K562 (cell line): ENCODE measurements around the gene C1orf198. TPM values are rescaled to one million over a fixed set of nuclear protein-coding genes. Genes with fewer than 3 reads are reported as not detected.

Source experiments
- ATAC-seq: fragments of 200-7000 bp; cut with Tn5 transposase; 3 replicates; pipeline ENCODE4 v1.9.1; 2020; ENCODE audit warnings: moderate library complexity
- BruUV-seq: library from RNA; stranded (reverse); fragments of 400-500 nt; replicated peaks from 2 replicates; lab custom pipeline; 2021; lab: Mats Ljungman, UMichigan
- CTCF ChIA-PET: fragments of 300-600 bp; formaldehyde crosslinking; extraction: SDS; loops from one replicate; lab custom pipeline; 2021; ENCODE audit warnings: low intra/inter-chr PET ratio; lab: Yijun Ruan, JAX
- POLR2A ChIA-PET: fragments of 300-600, 350-650 bp; sonication (Branson Sonifier 250); formaldehyde crosslinking; extraction: SDS; loops from one replicate; lab custom pipeline; 2021; ENCODE audit warnings: antibody characterized with exemption, inconsistent platforms; lab: Yijun Ruan, JAX
- DNase-seq, 4 experiments: peaks; one replicate each; pipeline versions ENCODE4 v3.0.0 to v3.0.0-alpha.2; 2011 to 2018; ENCODE audit warnings: low spot score in 3 of 4, mixed read lengths in 3 of 4; ENCODE audit errors: extremely low read depth in 1 of 4
- FAIRE-seq: peaks from 2 replicates; lab custom pipeline; 2011; peaks lifted over from hg19 to GRCh38; lab: Jason Lieb, UNC
- H2AFZ ChIP-seq: 2 replicates; pipeline ENCODE4 v1.6.0; 2011; ENCODE audit warnings: low read depth, low read length, control low read depth, inconsistent platforms
- H3K27ac ChIP-seq: fragments of 200-600 bp; 3 replicates; pipeline ENCODE4 v1.8.0; 2011; ENCODE audit warnings: low read depth, mild to moderate bottlenecking, control low read depth, inconsistent platforms, low read length, moderate library complexity, mixed read lengths; ENCODE audit errors: extremely low read depth
- H3K27me3 ChIP-seq, 2 experiments: fragments of 300-600 bp in 1 of 2; 2 replicates in 1 of 2; 3 replicates in 1 of 2; pipeline versions ENCODE4 v1.6.0 to v1.8.0; 2011; ENCODE audit warnings: inconsistent platforms in 2 of 2, low read length in 2 of 2, mild to moderate bottlenecking in 1 of 2, mixed read lengths in 1 of 2, moderate library complexity in 1 of 2; ENCODE audit not compliant: control insufficient read depth in 2 of 2, insufficient read depth in 2 of 2
- H3K36me3 ChIP-seq: fragments of 300-600 bp; 3 replicates; pipeline ENCODE4 v1.8.0; 2011; ENCODE audit warnings: mild to moderate bottlenecking, low read length, inconsistent platforms; ENCODE audit not compliant: control insufficient read depth, insufficient read depth
- H3K4me1 ChIP-seq, 2 experiments: fragments of 200-600 bp in 1 of 2; replicated peaks in 1 of 2; 2 replicates in 1 of 2; 3 replicates in 1 of 2; pipeline versions ENCODE4 v1.5.1 to v1.8.0; 2011; ENCODE audit warnings: inconsistent platforms in 2 of 2, low read length in 2 of 2, mild to moderate bottlenecking in 1 of 2, mixed read lengths in 1 of 2, moderate library complexity in 1 of 2; ENCODE audit not compliant: control insufficient read depth in 2 of 2, insufficient read depth in 2 of 2
- H3K4me2 ChIP-seq: 2 replicates; pipeline ENCODE4 v1.6.1; 2011; ENCODE audit warnings: low read length, control low read depth, inconsistent platforms, mixed read lengths; ENCODE audit not compliant: insufficient read depth
- H3K4me3 ChIP-seq: fragments of 200-600 bp; sonication (generic), shearing (Covaris generic); 2 replicates; pipeline ENCODE4 v1.5.1; 2016; ENCODE audit warnings: control low read depth, inconsistent platforms
- H3K79me2 ChIP-seq: fragments of 200-600 bp; 3 replicates; pipeline ENCODE4 v1.8.0; 2011; ENCODE audit warnings: low read length, inconsistent platforms; ENCODE audit not compliant: control insufficient read depth, insufficient read depth
- H3K9ac ChIP-seq, 2 experiments: 2 replicates each; pipeline versions ENCODE4 v1.6.0 to v1.6.1; 2011; ENCODE audit warnings: low read depth in 2 of 2, low read length in 2 of 2, control low read depth in 1 of 2, inconsistent platforms in 1 of 2, mild to moderate bottlenecking in 1 of 2, mixed read lengths in 1 of 2; ENCODE audit not compliant: insufficient read depth in 1 of 2
- H3K9me1 ChIP-seq: one replicate; pipeline ENCODE4 v1.6.0; 2011; ENCODE audit warnings: inconsistent platforms, mild to moderate bottlenecking, low read length, moderate library complexity; ENCODE audit not compliant: control insufficient read depth, insufficient read depth
- H3K9me3 ChIP-seq: replicated peaks from 2 replicates; pipeline ENCODE4 v1.5.1; 2011; ENCODE audit warnings: low read depth, low read length, inconsistent platforms; ENCODE audit not compliant: control insufficient read depth, insufficient read depth
- H4K20me1 ChIP-seq: replicated peaks from 2 replicates; pipeline ENCODE4 v1.6.1; 2011; ENCODE audit warnings: low read length, inconsistent platforms, mixed read lengths; ENCODE audit not compliant: control insufficient read depth, insufficient read depth
- HDAC3 ChIP-seq: fragments of 450-650 bp; IDR thresholded peaks from 2 replicates; pipeline ENCODE4 v1.6.1; 2018; ENCODE audit warnings: borderline replicate concordance, mild to moderate bottlenecking, moderate library complexity; ENCODE audit not compliant: partially characterized antibody
- MEIS2 ChIP-seq: fragments of 450-650 bp; IDR thresholded peaks from 2 replicates; pipeline ENCODE4 v1.6.1; 2014; ENCODE audit warnings: mild to moderate bottlenecking; ENCODE audit not compliant: partially characterized antibody
- OTX1 ChIP-seq: fragments of 450-650 bp; formaldehyde crosslinking; IDR thresholded peaks from 2 replicates; pipeline ENCODE4 v1.4.0; 2022; ENCODE audit warnings: mild to moderate bottlenecking
- ZNF165 ChIP-seq: fragments of 250-450 bp; sonication (Bioruptor Pico); IDR thresholded peaks from 2 replicates; pipeline ENCODE4 v1.4.0; 2020; ENCODE audit warnings: borderline replicate concordance
- ZNF444 ChIP-seq: fragments of 250-450 bp; sonication (Bioruptor Pico); IDR thresholded peaks from 2 replicates; pipeline ENCODE4 v1.4.0; 2020; ENCODE audit warnings: mild to moderate bottlenecking, moderate library complexity
- ZNF77 ChIP-seq: fragments of 250-450 bp; sonication (Bioruptor Pico); IDR thresholded peaks from 2 replicates; pipeline ENCODE4 v1.5.0; 2020
- WGBS: fragments of 100-300 bp; shearing (Covaris generic); methylation state at CpG from one replicate; pipeline ENCODE4 v1.1.6; 2016; ENCODE audit warnings: low coverage, mixed read lengths; ENCODE audit not compliant: insufficient coverage; ENCODE audit errors: missing lambda C conversion rate; 5-methylcytosine and 5-hydroxymethylcytosine counted together
- in situ Hi-C: fragments of 300-500 bp; cut with MboI; formaldehyde crosslinking; loops from 4 replicates; pipeline ENCODE4 v1.15.0; 2018; ENCODE audit warnings: inconsistent platforms, mixed read lengths
- intact Hi-C: fragments of 100-400 bp; cut with micrococcal nuclease; formaldehyde crosslinking; loops from 2 replicates; pipeline ENCODE4 v1.14.2; 2022
- polyA plus RNA-seq, 8 experiments: library from polyadenylated mRNA; depleted of rRNA in 4 of 8; stranded (reverse) in 5 of 8; unstranded in 3 of 8; fragments of >200 nt; fragmentation: Nextera tagmentation in 2 of 8; fragmentation: Illumina TruSeq in 1 of 8; extraction: Ambion mirVana in 2 of 8; extraction: Trizol in 1 of 8; gene quantifications; 2 replicates each; pipeline versions ENCODE4 v1.2.1 to v1.2.3, GENCODE V29; 2011 to 2014; ENCODE audit warnings: inconsistent platforms in 1 of 8, missing spikeins in 1 of 8
- total RNA-seq, 7 experiments: library from RNA; depleted of rRNA in 6 of 7; stranded (reverse); fragments of >200 nt in 6 of 7; fragmentation: Illumina TruSeq in 2 of 7; extraction: Trizol in 2 of 7; gene quantifications; 2 replicates each; pipeline versions ENCODE4 v1.2.1 to v1.2.3, GENCODE V29; 2011 to 2021; ENCODE audit warnings: low replicate concordance in 1 of 7
- TF ChIP-seq, protein P1 (sequence below): fragments of 250-450 bp; sonication (Bioruptor Pico); IDR thresholded peaks from 2 replicates; pipeline ENCODE4 v1.5.0; 2021; ENCODE audit warnings: mild to moderate bottlenecking, moderate library complexity
- TF ChIP-seq, protein P2 (sequence below), 2 experiments: fragments of 150-350 bp in 1 of 2; IDR thresholded peaks; 2 replicates each; pipeline ENCODE4 v1.6.1; 2012 to 2016; ENCODE audit warnings: low read depth in 2 of 2, low read length in 2 of 2, mild to moderate bottlenecking in 1 of 2, moderate library complexity in 1 of 2

The C1orf198 gene
- total and polyA plus RNA-seq, 9 of the 15 experiments (the other 6 are each of a cell fraction or from before 2014, with no cell fraction given): 2.0 to 15.1 (median 10.4) TPM

- no peak overlapping the region for H2AFZ ChIP-seq
- H3K4me3 ChIP-seq: no peak overlapping the region
Observed at GRCh38 chr1:230849451-230850224, 18.7 kb downstream of the C1orf198 start.

More at GRCh38 chr1:230849451-230850224, 18.7 kb downstream of the C1orf198 start:
- ChIA-PET CTCF (no interaction called here), POLR2A (interaction anchor here (0.5 kb wide), 2 partner anchors 10 to 168 kb away, joined by 3 read pairs; no protein-coding TSS in a partner anchor)
- no peak overlapping the region for H3K4me2 ChIP-seq
- H4K20me1 ChIP-seq: 0 out of 2 replicates have a peak, but pooled peaks cover 7% of the 10 kb centered on the region
- H3K9ac ChIP-seq: no peak overlapping the region
- peaks cover 0 to 5% of the 10 kb centered on the region in 2 experiments; a peak in 1 of 5 replicates for H3K27me3 ChIP-seq
- WGBS: 32% methylated on average over 14 of the region's 14 CpGs
- H3K36me3 ChIP-seq: no peaks in the 10 kb centered on the region
- FAIRE-seq (peak; percentile 23), ATAC-seq (no peak), DNase-seq (no peak)
- H3K79me2 ChIP-seq: no peaks in the 10 kb centered on the region
- BruUV-seq: no TSS peak
- in situ Hi-C loops (no loop called here), intact Hi-C loops (no loop called here)
- TF ChIP-seq ZNF165 (CRISPR knock-in tag) (no peak), ZNF77 (CRISPR knock-in tag) (no peak), MEIS2 (no peak), ZNF444 (CRISPR knock-in tag) (no peak), OTX1 (CRISPR knock-in tag) (no peak), HDAC3 (no peak)
- TF ChIP-seq, protein P1, sequence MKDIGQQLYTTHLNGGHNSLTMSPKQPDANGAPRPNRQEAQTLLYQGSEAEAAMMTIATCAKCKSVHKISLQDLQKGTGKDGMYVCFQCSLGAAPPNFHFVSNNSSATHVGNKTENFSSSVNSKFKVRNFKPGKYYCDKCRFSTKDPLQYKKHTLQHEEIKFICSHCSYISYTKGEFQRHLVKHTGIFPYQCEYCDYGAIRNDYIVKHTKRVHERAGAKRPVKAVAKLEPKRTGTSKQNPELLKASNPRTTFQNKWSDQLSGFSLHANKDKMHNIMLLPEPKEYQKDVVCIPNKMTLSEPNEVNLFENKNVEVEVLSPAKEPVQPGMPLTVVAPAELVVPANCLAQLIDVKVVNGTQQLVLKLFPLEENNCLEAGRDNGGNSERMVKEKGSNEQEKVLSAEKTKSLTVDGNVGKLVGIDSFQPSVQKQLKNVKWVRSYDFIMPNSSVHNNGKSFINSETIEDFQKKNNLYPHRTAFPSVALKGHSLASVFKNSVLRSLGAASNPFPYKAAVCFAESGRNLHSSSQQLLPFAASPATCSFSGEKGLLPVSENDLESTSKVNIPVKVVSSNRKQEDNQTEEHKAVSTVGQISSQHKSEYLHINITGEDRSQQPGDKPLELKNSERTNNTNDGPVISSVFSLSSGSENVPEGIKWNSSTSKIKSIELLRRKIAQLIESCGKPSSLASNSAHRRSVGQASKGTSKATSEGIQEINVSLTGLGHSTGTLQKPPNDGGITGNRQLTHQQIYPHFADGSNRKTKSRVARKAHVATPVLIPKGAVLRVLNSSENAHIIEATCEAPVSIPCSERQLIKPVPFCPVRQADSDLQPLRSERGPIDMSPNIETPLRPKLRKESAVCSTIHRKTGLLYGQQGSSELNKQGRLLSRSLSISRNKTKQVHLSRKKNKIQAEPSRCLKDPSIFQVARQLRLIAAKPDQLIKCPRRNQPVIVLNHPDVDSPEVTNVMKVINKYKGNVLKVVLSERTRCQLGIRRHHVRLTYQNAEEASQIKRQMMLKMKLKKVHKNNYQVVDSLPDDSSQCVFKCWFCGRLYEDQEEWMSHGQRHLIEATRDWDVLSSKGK (CRISPR knock-in tag): no peak
- TF ChIP-seq, protein P2, sequence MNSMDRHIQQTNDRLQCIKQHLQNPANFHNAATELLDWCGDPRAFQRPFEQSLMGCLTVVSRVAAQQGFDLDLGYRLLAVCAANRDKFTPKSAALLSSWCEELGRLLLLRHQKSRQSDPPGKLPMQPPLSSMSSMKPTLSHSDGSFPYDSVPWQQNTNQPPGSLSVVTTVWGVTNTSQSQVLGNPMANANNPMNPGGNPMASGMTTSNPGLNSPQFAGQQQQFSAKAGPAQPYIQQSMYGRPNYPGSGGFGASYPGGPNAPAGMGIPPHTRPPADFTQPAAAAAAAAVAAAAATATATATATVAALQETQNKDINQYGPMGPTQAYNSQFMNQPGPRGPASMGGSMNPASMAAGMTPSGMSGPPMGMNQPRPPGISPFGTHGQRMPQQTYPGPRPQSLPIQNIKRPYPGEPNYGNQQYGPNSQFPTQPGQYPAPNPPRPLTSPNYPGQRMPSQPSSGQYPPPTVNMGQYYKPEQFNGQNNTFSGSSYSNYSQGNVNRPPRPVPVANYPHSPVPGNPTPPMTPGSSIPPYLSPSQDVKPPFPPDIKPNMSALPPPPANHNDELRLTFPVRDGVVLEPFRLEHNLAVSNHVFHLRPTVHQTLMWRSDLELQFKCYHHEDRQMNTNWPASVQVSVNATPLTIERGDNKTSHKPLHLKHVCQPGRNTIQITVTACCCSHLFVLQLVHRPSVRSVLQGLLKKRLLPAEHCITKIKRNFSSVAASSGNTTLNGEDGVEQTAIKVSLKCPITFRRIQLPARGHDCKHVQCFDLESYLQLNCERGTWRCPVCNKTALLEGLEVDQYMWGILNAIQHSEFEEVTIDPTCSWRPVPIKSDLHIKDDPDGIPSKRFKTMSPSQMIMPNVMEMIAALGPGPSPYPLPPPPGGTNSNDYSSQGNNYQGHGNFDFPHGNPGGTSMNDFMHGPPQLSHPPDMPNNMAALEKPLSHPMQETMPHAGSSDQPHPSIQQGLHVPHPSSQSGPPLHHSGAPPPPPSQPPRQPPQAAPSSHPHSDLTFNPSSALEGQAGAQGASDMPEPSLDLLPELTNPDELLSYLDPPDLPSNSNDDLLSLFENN (IDR thresholded peaks at IDR 0.05; ENCODE audit: low read depth in 2 of 2, low read length in 2 of 2): no peak
- no peak overlapping the region for H3K27ac ChIP-seq
- H3K9me1 ChIP-seq: no peaks in the 10 kb centered on the region
- H3K9me3 ChIP-seq: no peaks in the 10 kb centered on the region
- no peaks in the 10 kb centered on the region for H3K4me1 ChIP-seq
